Astrocyte of the spinal cord (primary cell): Measurements from ENCODE around the gene NUP50.

Experiments
- DNase-seq: peaks from one replicate; pipeline ENCODE4 v3.0.0; 2011; ENCODE audit warnings: low read depth, low spot score
- H3K4me3 ChIP-seq: 2 replicates; pipeline ENCODE4 v1.5.1; 2011; ENCODE audit warnings: low read depth, mild to moderate bottlenecking, low read length, moderate library complexity
- in situ Hi-C: cut with HindIII; loops from 2 replicates; pipeline ENCODE4 v1.10.0; 2017; ENCODE audit warnings: low sequenced_read_pairs
- TF ChIP-seq, protein P1 (sequence below): IDR thresholded peaks from 2 replicates; pipeline ENCODE4 v1.5.1; 2012; ENCODE audit warnings: low read depth, mild to moderate bottlenecking, low read length, inconsistent platforms

The NUP50 gene

DNA sequence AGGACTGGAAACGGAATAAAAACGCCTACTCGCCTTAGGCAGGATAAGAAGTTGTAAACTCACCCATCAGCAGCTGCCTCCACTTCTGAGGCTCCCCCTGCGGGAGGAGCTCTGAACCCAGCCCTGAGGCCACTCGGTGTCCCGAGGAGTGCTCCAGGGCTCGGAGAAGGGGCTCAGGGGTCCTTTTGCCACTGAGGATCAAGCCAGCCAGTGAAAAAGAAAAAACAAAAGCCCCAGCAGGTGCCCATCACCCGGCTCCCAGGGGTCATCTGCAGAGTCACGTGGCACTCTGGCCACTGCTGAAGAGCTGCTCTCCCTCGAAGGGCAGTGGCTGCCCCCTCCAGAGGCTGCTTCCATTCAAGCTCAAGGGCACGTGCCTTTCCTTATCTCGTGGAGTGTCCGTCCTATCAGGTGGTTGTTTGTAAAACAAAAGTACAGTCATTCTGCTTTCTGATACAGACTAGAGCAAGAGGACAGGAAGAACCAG, 29.0 kb downstream of the NUP50 start:
- TF ChIP-seq, protein P1, sequence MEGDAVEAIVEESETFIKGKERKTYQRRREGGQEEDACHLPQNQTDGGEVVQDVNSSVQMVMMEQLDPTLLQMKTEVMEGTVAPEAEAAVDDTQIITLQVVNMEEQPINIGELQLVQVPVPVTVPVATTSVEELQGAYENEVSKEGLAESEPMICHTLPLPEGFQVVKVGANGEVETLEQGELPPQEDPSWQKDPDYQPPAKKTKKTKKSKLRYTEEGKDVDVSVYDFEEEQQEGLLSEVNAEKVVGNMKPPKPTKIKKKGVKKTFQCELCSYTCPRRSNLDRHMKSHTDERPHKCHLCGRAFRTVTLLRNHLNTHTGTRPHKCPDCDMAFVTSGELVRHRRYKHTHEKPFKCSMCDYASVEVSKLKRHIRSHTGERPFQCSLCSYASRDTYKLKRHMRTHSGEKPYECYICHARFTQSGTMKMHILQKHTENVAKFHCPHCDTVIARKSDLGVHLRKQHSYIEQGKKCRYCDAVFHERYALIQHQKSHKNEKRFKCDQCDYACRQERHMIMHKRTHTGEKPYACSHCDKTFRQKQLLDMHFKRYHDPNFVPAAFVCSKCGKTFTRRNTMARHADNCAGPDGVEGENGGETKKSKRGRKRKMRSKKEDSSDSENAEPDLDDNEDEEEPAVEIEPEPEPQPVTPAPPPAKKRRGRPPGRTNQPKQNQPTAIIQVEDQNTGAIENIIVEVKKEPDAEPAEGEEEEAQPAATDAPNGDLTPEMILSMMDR: no peak
- H3K4me3 ChIP-seq: no peak overlapping the region
- in situ Hi-C loops: no loop called here
- DNase-seq: no peak

GRCh38 chr22:45194686-45195085, 31.0 kb downstream of the NUP50 start:
- in situ Hi-C loops: no loop called here
- no peak overlapping the region for H3K4me3 ChIP-seq
- DNase-seq: no peak
- TF ChIP-seq, protein P1: no peak

DNA sequence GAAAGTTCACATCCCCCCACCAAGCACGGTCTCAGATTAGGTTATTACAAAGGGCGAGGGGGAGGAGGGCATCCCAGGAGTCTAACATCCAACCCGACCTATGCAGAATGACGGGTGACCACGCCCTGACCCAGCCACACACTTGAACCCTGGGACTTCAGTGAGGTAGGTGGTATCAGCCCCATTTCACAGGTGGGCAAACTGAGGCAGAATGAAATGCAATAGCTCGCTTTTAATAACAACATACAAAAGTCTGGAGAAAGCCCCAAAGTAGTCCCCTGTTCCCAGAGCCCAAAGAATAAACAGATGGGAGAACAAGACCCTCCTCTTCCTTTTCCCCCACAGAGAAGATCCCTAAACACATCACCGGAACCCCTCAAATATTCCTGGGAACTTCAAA, 31.9 kb downstream of the NUP50 start:
- H3K4me3 ChIP-seq: no peak overlapping the region
- in situ Hi-C loops: no loop called here
- DNase-seq: no peak
- TF ChIP-seq, protein P1: no peak

- in situ Hi-C loops: no loop called here
- TF ChIP-seq, protein P1: no peak
- H3K4me3 ChIP-seq: no peak overlapping the region
- DNase-seq: no peak
These were observed 32.6 kb downstream of the NUP50 start for GRCh38 chr22:45196308-45196707.

DNA sequence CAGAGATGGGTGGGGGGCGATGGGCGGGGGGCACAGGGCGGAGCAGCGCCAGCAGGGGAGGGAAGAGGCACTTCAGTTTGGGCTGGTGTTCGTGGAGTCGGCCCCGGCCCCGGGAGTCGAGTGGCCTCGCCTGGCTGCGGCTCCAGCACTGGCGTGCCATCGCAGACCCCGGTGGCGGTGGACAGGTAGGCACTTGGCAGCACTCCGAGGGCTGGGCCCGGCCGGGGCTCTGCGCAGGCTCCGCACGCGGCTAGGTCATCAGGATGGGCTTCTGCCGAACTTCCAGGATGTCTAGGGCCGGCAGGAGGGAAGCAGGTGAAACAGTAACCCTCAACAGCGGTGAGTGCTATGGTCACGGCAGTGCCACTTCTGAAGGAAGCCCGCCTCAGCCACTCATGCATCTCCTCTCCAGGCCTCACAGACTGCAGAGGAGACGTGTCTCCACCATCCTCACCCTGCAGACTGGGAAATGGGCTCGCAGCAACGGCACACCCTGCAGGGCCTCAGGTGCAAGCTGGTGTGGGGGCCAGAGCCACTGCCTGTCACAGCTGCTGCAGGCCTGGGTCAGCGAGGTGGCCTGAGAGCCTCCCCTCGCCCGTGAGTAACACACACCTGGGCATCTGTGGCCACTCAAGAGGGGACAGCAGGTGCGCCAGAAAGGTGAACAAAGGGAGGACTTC, 33.3 kb downstream of the NUP50 start:
- in situ Hi-C loops: no loop called here
- H3K4me3 ChIP-seq: no peak overlapping the region
- no peak for DNase-seq
- TF ChIP-seq, protein P1: no peak

- TF ChIP-seq, protein P1: no peak
- H3K4me3 ChIP-seq: no peak overlapping the region
- DNase-seq: no peak
- in situ Hi-C loops: no loop called here
These were observed 34.1 kb downstream of the NUP50 start for GRCh38 chr22:45197606-45198462.
